HUES6 (cell line): Measurements from ENCODE around the gene SLC16A10.
"Not testable (repeated sequence)": the region's sequence is repeated elsewhere in the genome, so short reads cannot be mapped to it uniquely, and the experiment has no call there.

Source experiments
- H3K27ac ChIP-seq: 2 replicates; pipeline ENCODE4 v1.7.0; 2013; ENCODE audit warnings: low read depth, mild to moderate bottlenecking, low read length, inconsistent platforms
- H3K27me3 ChIP-seq: 2 replicates; pipeline ENCODE4 v1.6.1; 2013; ENCODE audit warnings: low read length; ENCODE audit not compliant: control insufficient read depth, insufficient read depth
- H3K36me3 ChIP-seq: 2 replicates; pipeline ENCODE4 v1.6.1; 2013; ENCODE audit warnings: low read length; ENCODE audit not compliant: control insufficient read depth, insufficient read depth
- H3K4me1 ChIP-seq: 2 replicates; pipeline ENCODE4 v1.6.1; 2013; ENCODE audit warnings: low read length; ENCODE audit not compliant: control insufficient read depth, insufficient read depth
- H3K4me3 ChIP-seq: 2 replicates; pipeline ENCODE4 v1.5.1; 2013; ENCODE audit warnings: low read depth, low read length
- H3K9ac ChIP-seq: one replicate; pipeline ENCODE4 v1.6.1; 2013; ENCODE audit warnings: mild to moderate bottlenecking, low read length
- H3K9me3 ChIP-seq: 2 replicates; pipeline ENCODE4 v1.6.1; 2013; ENCODE audit warnings: low read depth, low read length; ENCODE audit not compliant: control insufficient read depth, insufficient read depth

Gene SLC16A10

GRCh38 chr6:111137489-111138093 is 50.3 kb downstream of the SLC16A10 start:
- not testable (repeated sequence) for H3K4me1 ChIP-seq, H3K9me3 ChIP-seq, H3K4me3 ChIP-seq, H3K9ac ChIP-seq, H3K36me3 ChIP-seq, H3K27me3 ChIP-seq, H3K27ac ChIP-seq

- Histone ChIP-seq H3K36me3 (no peaks in the 10 kb centered on the region), H3K4me1 (no peaks in the 10 kb centered on the region), H3K27me3 (no peaks in the 10 kb centered on the region), H3K9ac (no peak overlapping the region), H3K4me3 (no peak overlapping the region), H3K27ac (no peak overlapping the region), H3K9me3 (0 out of 2 replicates have a peak, but pooled peaks cover 2% of the 10 kb centered on the region)
These were observed 60.1 kb downstream of the SLC16A10 start for GRCh38 chr6:111147440-111147839.

GRCh38 chr6:111148110-111148509 is 60.8 kb downstream of the SLC16A10 start:
- no peaks in the 10 kb centered on the region for H3K27me3 ChIP-seq
- H3K4me1 ChIP-seq, result no peaks in the 10 kb centered on the region
- H3K9ac ChIP-seq, result no peak overlapping the region
- no peak overlapping the region for H3K4me3 ChIP-seq
- H3K27ac ChIP-seq, result no peak overlapping the region
- H3K36me3 ChIP-seq, result no peaks in the 10 kb centered on the region
- H3K9me3 ChIP-seq, result 0 out of 2 replicates have a peak, but pooled peaks cover 2% of the 10 kb centered on the region

GRCh38 chr6:111150577-111150976 is 63.3 kb downstream of the SLC16A10 start:
- no peaks in the 10 kb centered on the region for H3K4me1 ChIP-seq
- H3K27ac ChIP-seq, result no peak overlapping the region
- no peaks in the 10 kb centered on the region for H3K27me3 ChIP-seq
- no peak overlapping the region for H3K4me3 ChIP-seq
- no peak overlapping the region for H3K9ac ChIP-seq
- H3K36me3 ChIP-seq, result no peaks in the 10 kb centered on the region
- H3K9me3 ChIP-seq, result no peaks in the 10 kb centered on the region

GRCh38 chr6:111154981-111155380 is 67.7 kb downstream of the SLC16A10 start:
- H3K36me3 ChIP-seq, result no peaks in the 10 kb centered on the region
- no peak overlapping the region for H3K9ac ChIP-seq
- H3K4me3 ChIP-seq, result no peak overlapping the region
- H3K27me3 ChIP-seq, result no peaks in the 10 kb centered on the region
- no peak overlapping the region for H3K27ac ChIP-seq
- no peaks in the 10 kb centered on the region for H3K4me1 ChIP-seq
- no peaks in the 10 kb centered on the region for H3K9me3 ChIP-seq

- no peak overlapping the region for H3K4me3 ChIP-seq
- H3K9me3 ChIP-seq, result peaks cover 12% of the 10 kb centered on the region; the same call in 1 of the 2 replicates
- no peak overlapping the region for H3K9ac ChIP-seq
- H3K4me1 ChIP-seq, result no peaks in the 10 kb centered on the region
- no peaks in the 10 kb centered on the region for H3K36me3 ChIP-seq
- H3K27ac ChIP-seq, result no peak overlapping the region
- no peaks in the 10 kb centered on the region for H3K27me3 ChIP-seq
These were observed 70.1 kb downstream of the SLC16A10 start for GRCh38 chr6:111157412-111157811.

- Histone ChIP-seq H3K9me3 (peaks cover 27% of the 10 kb centered on the region), H3K36me3 (no peaks in the 10 kb centered on the region), H3K4me3 (no peak overlapping the region), H3K9ac (no peak overlapping the region), H3K27ac (no peak overlapping the region), H3K4me1 (no peaks in the 10 kb centered on the region), H3K27me3 (no peaks in the 10 kb centered on the region)
These were observed 72.3 kb downstream of the SLC16A10 start for GRCh38 chr6:111159633-111160032.

- H3K9me3 ChIP-seq, result peaks cover 29% of the 10 kb centered on the region
These were observed 74.3 kb downstream of the SLC16A10 start for GRCh38 chr6:111161650-111162049.

GRCh38 chr6:111162504-111162903 is 75.2 kb downstream of the SLC16A10 start:
- Histone ChIP-seq H3K9ac (no peak overlapping the region), H3K4me3 (no peak overlapping the region), H3K27me3 (no peaks in the 10 kb centered on the region), H3K9me3 (peaks cover 29% of the 10 kb centered on the region), H3K27ac (no peak overlapping the region), H3K36me3 (no peaks in the 10 kb centered on the region), H3K4me1 (no peaks in the 10 kb centered on the region)

More at GRCh38 chr6:111161650-111162049, 74.3 kb downstream of the SLC16A10 start:
- Histone ChIP-seq H3K27me3 (no peaks in the 10 kb centered on the region), H3K27ac (no peak overlapping the region), H3K36me3 (no peaks in the 10 kb centered on the region), H3K4me1 (no peaks in the 10 kb centered on the region), H3K4me3 (no peak overlapping the region), H3K9ac (no peak overlapping the region)

GRCh38 chr6:111171577-111172400 is 84.5 kb downstream of the SLC16A10 start:
- Histone ChIP-seq H3K27me3 (no peaks in the 10 kb centered on the region), H3K9me3 (no peaks in the 10 kb centered on the region), H3K4me3 (no peak overlapping the region), H3K9ac (no peak overlapping the region), H3K36me3 (no peaks in the 10 kb centered on the region), H3K27ac (no peak overlapping the region), H3K4me1 (peaks cover 6% of the 10 kb centered on the region; the same call in 1 of the 2 replicates)

GRCh38 chr6:111172563-111172962 is 85.3 kb downstream of the SLC16A10 start:
- Histone ChIP-seq H3K36me3 (no peaks in the 10 kb centered on the region), H3K4me1 (peaks cover 6% of the 10 kb centered on the region; the same call in 1 of the 2 replicates), H3K27ac (no peak overlapping the region)

More at GRCh38 chr6:111172563-111172962, 85.3 kb downstream of the SLC16A10 start:
- no peaks in the 10 kb centered on the region for H3K27me3 ChIP-seq
- H3K4me3 ChIP-seq, result no peak overlapping the region
- no peak overlapping the region for H3K9ac ChIP-seq
- no peaks in the 10 kb centered on the region for H3K9me3 ChIP-seq
